Stomach (tissue), 19 donors: ENCODE measurements around the gene AQP10. TPM values are rescaled to one million over a fixed set of nuclear protein-coding genes. Genes with fewer than 3 reads are reported as not detected.

Experiments
- DNase-seq, 2 donors: peaks; one replicate each; pipeline versions ENCODE4 v3.0.0 to v3.0.0-alpha.2; 2013 to 2019
- H3K27ac ChIP-seq, 5 donors: fragments of 200-600 bp in 4 of 5; sonication (generic) in 4 of 5; one replicate each; pipeline ENCODE4 v1.5.1; 2013 to 2019; ENCODE audit warnings: mild to moderate bottlenecking in 1 of 5, moderate library complexity in 1 of 5
- H3K27me3 ChIP-seq, 3 donors: fragments of 200-600 bp; sonication (generic); one replicate each; pipeline ENCODE4 v1.5.1; 2017 to 2019; ENCODE audit warnings: mixed run types in 1 of 3
- H3K36me3 ChIP-seq, 4 donors: fragments of 200-600 bp; sonication (generic); 1 replicate in 3 of 4; 2 replicates in 1 of 4; pipeline ENCODE4 v1.5.1; 2016 to 2019
- H3K4me1 ChIP-seq, 4 donors: fragments of 200-600 bp; sonication (generic); one replicate each; pipeline ENCODE4 v1.5.1; 2016 to 2019
- H3K4me3 ChIP-seq, 4 donors: fragments of 200-600 bp; sonication (generic) in 3 of 4; one replicate each; pipeline ENCODE4 v1.5.1; 2016 to 2019; ENCODE audit warnings: mild to moderate bottlenecking in 1 of 4
- H3K9me3 ChIP-seq, 4 donors: fragments of 200-600 bp; sonication (generic); one replicate each; pipeline ENCODE4 v1.5.1; 2016 to 2019
- EP300 ChIP-seq: sonication (generic); formaldehyde crosslinking; IDR thresholded peaks from one replicate; pipeline ENCODE4 v1.6.1; 2017; ENCODE audit warnings: antibody characterized with exemption
- POLR2A ChIP-seq, 4 donors: fragments of 450-650 bp; IDR thresholded peaks; one replicate each; pipeline ENCODE4 v1.6.1; 2016; ENCODE audit warnings: antibody characterized with exemption in 4 of 4, control low read depth in 2 of 4, mild to moderate bottlenecking in 1 of 4, moderate library complexity in 1 of 4
- POLR2AphosphoS5 ChIP-seq, 3 donors: sonication (generic); formaldehyde crosslinking; IDR thresholded peaks; one replicate each; pipeline ENCODE4 v1.6.1; 2016; ENCODE audit warnings: antibody characterized with exemption in 3 of 3
- WGBS, 5 donors: extraction: QIAGEN DNeasy Blood & Tissue Kit in 3 of 5; methylation state at CpG; one replicate each; pipeline versions ENCODE4 v1.1.5 to v1.1.7; 2013 to 2018; 5-methylcytosine and 5-hydroxymethylcytosine counted together
- intact Hi-C: fragments of 100-400 bp; cut with DNase I; formaldehyde crosslinking; loops from one replicate; pipeline ENCODE4 v1.15.1; 2023; ENCODE audit warnings: low total_unique reads
- long read RNA-seq, 10 donors: transcript quantifications; one replicate each; lab custom pipeline, GENCODE V29; 2026
- polyA plus RNA-seq, 3 donors: library from polyadenylated mRNA; stranded (reverse); fragments of 200-250 nt; gene quantifications; one replicate each; pipeline ENCODE4 v1.2.3, GENCODE V29; 2013
- total RNA-seq, 5 donors: library from RNA; depleted of rRNA; stranded (reverse); fragments of >200 nt; gene quantifications; one replicate each; pipeline versions ENCODE4 v1.1.0 to v1.2.3, GENCODE V29; 2014 to 2016
- TF ChIP-seq, protein P1 (sequence below), 7 experiments: fragments of 450-650 bp in 4 of 7; fragments of 200-600 bp in 3 of 7; sonication (generic) in 3 of 7; IDR thresholded peaks; one replicate each; pipeline ENCODE4 v1.5.1; 2016 to 2019; ENCODE audit warnings: antibody characterized with exemption in 7 of 7, control low read depth in 2 of 7, mild to moderate bottlenecking in 1 of 7
- donor health status: healthy with polysubstance abuse.
- donor health status: Bipolar disorder and iron deficiency.
- donor health status: healthy.

Gene AQP10
- total RNA-seq, result not detected
- not detected for polyA plus RNA-seq
- long read RNA-seq, donor 1, result 0 reads
- long read RNA-seq, donor 2, partial matches to known transcripts, result 0 of 4 reads
- long read RNA-seq, donor 2, other reads (novel, unspliced or antisense), result 0 of 4 reads
- long read RNA-seq, donor 3, result 0 reads
- long read RNA-seq, donor 4, result 0 reads
- long read RNA-seq, donor 5, result 0 reads
- long read RNA-seq, donor 6, result 0 reads
- long read RNA-seq, donor 7, result 0 reads
- long read RNA-seq, donor 8, result 0 reads
- long read RNA-seq, donor 9, result 0 reads
- long read RNA-seq, donor 10, result 0 reads

GRCh38 chr1:154320882-154321608, at the start of gene AQP10:
Gene AQP10 (plus strand): TSS chr1:154321093. CDS start chr1:154321156, 63 bp downstream.
- 13 to 23% (median 16%) methylated on average over 9 of the region's 9 CpGs for WGBS, 5 donors
- Histone ChIP-seq H3K4me1 (peaks cover 13 to 24% (median 19%) of the 10 kb centered on the region in 4 donors), H3K9me3 (peaks cover 0 to 11% (median 10%) of the 10 kb centered on the region in 4 donors), H3K4me3 (no peak within 1 kb of the TSS), H3K27ac (peak within 1 kb of the TSS in 2 of 5 donors; percentile 42 to 58), H3K27me3 (peaks cover 0 to 17% (median 9%) of the 10 kb centered on the region in 3 donors), H3K36me3 (no peaks in the 10 kb centered on the region)
- intact Hi-C loops, result no loop called here
- peak; percentile 43 to 85 for DNase-seq
- TF ChIP-seq, protein P1, sequence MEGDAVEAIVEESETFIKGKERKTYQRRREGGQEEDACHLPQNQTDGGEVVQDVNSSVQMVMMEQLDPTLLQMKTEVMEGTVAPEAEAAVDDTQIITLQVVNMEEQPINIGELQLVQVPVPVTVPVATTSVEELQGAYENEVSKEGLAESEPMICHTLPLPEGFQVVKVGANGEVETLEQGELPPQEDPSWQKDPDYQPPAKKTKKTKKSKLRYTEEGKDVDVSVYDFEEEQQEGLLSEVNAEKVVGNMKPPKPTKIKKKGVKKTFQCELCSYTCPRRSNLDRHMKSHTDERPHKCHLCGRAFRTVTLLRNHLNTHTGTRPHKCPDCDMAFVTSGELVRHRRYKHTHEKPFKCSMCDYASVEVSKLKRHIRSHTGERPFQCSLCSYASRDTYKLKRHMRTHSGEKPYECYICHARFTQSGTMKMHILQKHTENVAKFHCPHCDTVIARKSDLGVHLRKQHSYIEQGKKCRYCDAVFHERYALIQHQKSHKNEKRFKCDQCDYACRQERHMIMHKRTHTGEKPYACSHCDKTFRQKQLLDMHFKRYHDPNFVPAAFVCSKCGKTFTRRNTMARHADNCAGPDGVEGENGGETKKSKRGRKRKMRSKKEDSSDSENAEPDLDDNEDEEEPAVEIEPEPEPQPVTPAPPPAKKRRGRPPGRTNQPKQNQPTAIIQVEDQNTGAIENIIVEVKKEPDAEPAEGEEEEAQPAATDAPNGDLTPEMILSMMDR (IDR thresholded peaks at IDR 0.05), result no peak
- peak in 1 of 3 donors; percentile 36 for TF ChIP-seq POLR2AphosphoS5 (IDR thresholded peaks at IDR 0.05)

- 0 to 1% (median 0%) methylated on average over 47 of the region's 47 CpGs for WGBS, 5 donors
- TF ChIP-seq, protein P1 (IDR thresholded peaks at IDR 0.05), result peak in 5 of 7 experiments; percentile 59 to 94 (median 70)
- TF ChIP-seq POLR2A (IDR thresholded peaks at IDR 0.05) (peak in 1 of 4 donors; percentile 35), EP300 (no peak), POLR2AphosphoS5 (IDR thresholded peaks at IDR 0.05) (peak; percentile 88 to 98 (median 94))
- Histone ChIP-seq H3K36me3 (peaks cover 30 to 71% (median 69%) of the 10 kb centered on the region in 4 donors), H3K27ac (peak within 1 kb of the TSS; percentile 84 to 94 (median 91)), H3K4me3 (peak within 1 kb of the TSS; percentile 72 to 85 (median 76)), H3K9me3 (no peaks in the 10 kb centered on the region), H3K4me1 (peaks cover 6 to 29% (median 21%) of the 10 kb centered on the region in 4 donors), H3K27me3 (no peaks in the 10 kb centered on the region)
- peak; percentile 95 to 98 for DNase-seq
- intact Hi-C loops, result loop anchor here (10.0 kb wide), 1 partner anchor 62 kb away; no protein-coding TSS in a partner anchor
Measured at GRCh38 chr1:154272217-154272998, 48.5 kb upstream of the AQP10 start, which contains the start of gene HAX1. Gene HAX1 (plus strand): TSS chr1:154272629. CDS start chr1:154272724, 95 bp downstream.

GRCh38 chr1:154272999-154273563, 47.8 kb upstream of the AQP10 start:
- peaks cover 6 to 29% (median 21%) of the 10 kb centered on the region in 4 donors for H3K4me1 ChIP-seq
- H3K27ac ChIP-seq, result peak overlapping the region; percentile 84 to 94 (median 91)
- no peaks in the 10 kb centered on the region for H3K9me3 ChIP-seq
- WGBS, 5 donors, result 41 to 48% (median 44%) methylated on average over 13 of the region's 13 CpGs
- intact Hi-C loops, result loop anchor here (10.0 kb wide), 1 partner anchor 62 kb away; no protein-coding TSS in a partner anchor
- DNase-seq, result no peak
- TF ChIP-seq, protein P1 (IDR thresholded peaks at IDR 0.05), result no peak
- TF ChIP-seq EP300 (no peak), POLR2AphosphoS5 (IDR thresholded peaks at IDR 0.05) (no peak), POLR2A (IDR thresholded peaks at IDR 0.05) (no peak)
- H3K36me3 ChIP-seq, result peaks cover 32 to 72% (median 64%) of the 10 kb centered on the region in 4 donors
- H3K27me3 ChIP-seq, result no peaks in the 10 kb centered on the region
- H3K4me3 ChIP-seq, result peak overlapping the region; percentile 72 to 85 (median 76)
